ELR (cell line): ENCODE data around the gene TMPRSS2.
A peak's percentile ranks its signal among the peaks of the same experiment; 100 is the strongest.

Experiments used
- DNase-seq: peaks from one replicate; pipeline ENCODE4 v3.0.0-alpha.2; 2015; ENCODE audit warnings: low read depth

Gene TMPRSS2

GRCh38 chr21:41481191-41481590, 26.8 kb downstream of the TMPRSS2 start:
- DNase-seq: peak; percentile 37

- DNase-seq: no peak
Observed at GRCh38 chr21:41480086-41480690, 27.8 kb downstream of the TMPRSS2 start.

- DNase-seq: no peak
Observed at GRCh38 chr21:41479686-41480085, 28.3 kb downstream of the TMPRSS2 start.

- DNase-seq: no peak
Observed at GRCh38 chr21:41478319-41479177, 29.4 kb downstream of the TMPRSS2 start.

- DNase-seq: no peak
Observed at GRCh38 chr21:41477641-41478318, 30.2 kb downstream of the TMPRSS2 start.

- DNase-seq: no peak
Observed at GRCh38 chr21:41475714-41476420, 32.1 kb downstream of the TMPRSS2 start.

GRCh38 chr21:41472753-41473548, 35.0 kb downstream of the TMPRSS2 start:
- DNase-seq: no peak

GRCh38 chr21:41470054-41470453, 37.9 kb downstream of the TMPRSS2 start:
- no peak for DNase-seq

GRCh38 chr21:41466024-41466820, 41.7 kb downstream of the TMPRSS2 start:
- no peak for DNase-seq

- DNase-seq: no peak
Observed at GRCh38 chr21:41465176-41465781, 42.7 kb downstream of the TMPRSS2 start.

GRCh38 chr21:41460578-41461527, 47.1 kb downstream of the TMPRSS2 start:
- peak; percentile 54 for DNase-seq

GRCh38 chr21:41459884-41460534, 47.9 kb downstream of the TMPRSS2 start:
- DNase-seq: no peak

- no peak for DNase-seq
Observed at GRCh38 chr21:41458559-41458958, 49.4 kb downstream of the TMPRSS2 start.

- DNase-seq: peak; percentile 12
Observed at GRCh38 chr21:41458121-41458520, 49.8 kb downstream of the TMPRSS2 start.

GRCh38 chr21:41453761-41454160, 54.2 kb downstream of the TMPRSS2 start:
- DNase-seq: no peak

- DNase-seq: no peak
Observed at GRCh38 chr21:41453198-41453597, 54.8 kb downstream of the TMPRSS2 start.

- no peak for DNase-seq
Observed at GRCh38 chr21:41451753-41452676, 55.9 kb downstream of the TMPRSS2 start.
